GM18870 (cell line): ENCODE results near the gene NUP88.

Experiments used
- ATAC-seq: cut with Tn5 transposase; IDR thresholded peaks from one replicate; pipeline ENCODE4 v1.9.1; 2021; ENCODE audit warnings: moderate library complexity; ENCODE audit not compliant: unreplicated experiment

NUP88 gene

GRCh38 chr17:5361426-5361825, 58.0 kb downstream of the NUP88 start:
- no peak for ATAC-seq

GRCh38 chr17:5355421-5356129, 63.9 kb downstream of the NUP88 start:
- ATAC-seq = no peak

GRCh38 chr17:5354886-5355415, 64.5 kb downstream of the NUP88 start:
- no peak for ATAC-seq

- no peak for ATAC-seq
Measured at GRCh38 chr17:5354310-5354709, 65.2 kb downstream of the NUP88 start.

GRCh38 chr17:5352681-5353289, 66.7 kb downstream of the NUP88 start:
- no peak for ATAC-seq

GRCh38 chr17:5344914-5345313, 74.5 kb downstream of the NUP88 start:
- ATAC-seq = no peak
